Heart left ventricle (tissue), 13 donors: ENCODE results near the gene STK25.

Experiments
- CTCF ChIP-seq, 12 donors: fragments of 200-600 bp; sonication (generic) in 4 of 12; IDR thresholded peaks; one replicate each; pipeline versions ENCODE4 v1.5.0 to v1.8.0; 2018 to 2022; ENCODE audit warnings: antibody characterized with exemption in 12 of 12, mild to moderate bottlenecking in 5 of 12
- POLR2A ChIP-seq, 2 donors: fragments of 450-650 bp; IDR thresholded peaks; one replicate each; pipeline ENCODE4 v1.6.1; 2017; ENCODE audit warnings: antibody characterized with exemption in 2 of 2, mild to moderate bottlenecking in 2 of 2, moderate library complexity in 2 of 2
- donor health status: ischemic (EF 13 %, LVEDD 7.1; RV severe dilation, severe dysfunction).
- donor health status: DM: no; HTN: yes; CAD: no.
- donor health status: DM: no; HTN: no; CAD: no.
- donor health status: ischemic (EF 25% LVEDD 6.9; RV normal size, moderate dysfunction).
- donor health status: ischemic (EF 25% LVEDD 5.7; RV mildly dilated, moderate dysfunction).
- donor health status: ischemic (EF 35%, LVEDD 5.7; RV mildly dilated, moderate dysfunction).
- donor health status: nonischemic (EF 11% LVEDD 7.7; RV severe dilation, severe dysfunction).
- donor health status: DM: yes; HTN: yes; CAD: no.
- donor health status: PGD.
- donor health status: ischemic (EF 29% LVEDD 5.4; RV normal size, mild dysfunction).
- donor health status: nonischemic (EF 23%, LVEDD 6.1; RV moderate dilation, normal function).

DNA sequence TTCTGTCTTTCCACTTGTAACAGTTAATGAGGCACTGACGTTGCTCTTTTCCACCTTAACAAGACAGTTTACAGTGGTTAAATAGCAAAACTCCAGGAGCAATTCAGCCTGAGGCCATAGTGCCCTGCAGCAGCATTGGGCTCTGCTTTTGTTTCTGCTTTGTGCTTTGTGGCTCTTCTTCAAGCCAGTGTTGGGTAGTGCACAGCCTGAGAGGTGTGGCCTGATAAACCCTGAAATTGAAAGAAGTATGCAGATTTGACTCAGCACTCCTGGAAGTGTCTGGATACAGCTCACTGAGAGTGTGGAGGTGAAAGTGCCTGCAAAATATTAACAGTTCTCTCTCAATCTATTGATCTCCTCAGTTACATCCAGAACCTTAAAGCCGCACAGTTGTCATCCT, 63.0 kb downstream of the STK25 start:
- TF ChIP-seq CTCF (IDR thresholded peaks at IDR 0.05) = no peak
- no peak for TF ChIP-seq POLR2A (IDR thresholded peaks at IDR 0.05)
